ENCODE results near the gene STON2. TPM values are rescaled to one million over a fixed set of nuclear protein-coding genes. Genes with fewer than 3 reads are reported as not detected.

STON2 gene
- total and polyA plus RNA-seq, 2 of the 8 experiments (the other 6 are each of a cell fraction or from before 2014, with no cell fraction given), result 8.9 to 50.0 TPM

DNA sequence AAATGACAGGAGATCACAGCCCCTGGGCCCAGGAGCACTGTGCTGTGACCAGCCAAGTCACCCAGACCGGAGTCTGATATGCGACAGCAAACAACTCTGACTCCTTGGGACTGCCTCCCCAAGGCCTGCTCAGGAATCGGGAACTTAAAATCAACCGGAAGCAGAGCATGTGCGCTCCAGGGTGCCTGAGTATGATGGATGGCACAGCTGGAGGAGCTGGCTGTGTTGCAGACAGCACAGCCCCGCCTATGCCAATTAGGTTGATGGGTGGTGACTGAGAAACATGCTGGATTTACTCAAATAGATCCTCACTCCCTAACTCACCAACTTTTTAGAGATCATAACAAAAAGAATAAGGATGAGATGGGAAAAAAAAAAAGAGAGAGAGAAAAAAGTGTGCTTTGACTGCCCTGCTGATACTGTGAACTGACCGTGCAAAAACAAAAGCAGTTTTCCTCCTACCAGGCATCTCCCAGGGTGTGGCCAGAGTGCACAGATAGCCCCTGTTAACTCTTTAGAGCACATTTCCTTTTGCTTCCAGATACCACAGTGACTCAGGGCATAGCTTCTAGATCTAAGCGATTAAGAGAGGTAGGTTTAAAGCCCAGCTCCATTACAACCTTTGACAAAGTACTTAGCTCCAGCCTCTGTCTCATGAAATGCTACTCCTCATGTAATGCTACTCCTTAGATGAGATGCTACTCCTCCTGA is 27.4 kb upstream of the STON2 start:
- FAIRE-seq (no peak), DNase-seq (ENCODE audit: low read depth in 1 of 2, low spot score in 2 of 2) (no peak)
- no peak overlapping the region for H2BK12ac ChIP-seq (ENCODE audit: low read depth, low read length)
- peaks cover 0 to 59% of the 10 kb centered on the region in 2 experiments; a peak in 2 of 4 replicates for H3K79me2 ChIP-seq (ENCODE audit: control insufficient read depth in 1 of 2, insufficient read depth in 2 of 2, low read length in 2 of 2)
- no peak overlapping the region for H3K56ac ChIP-seq (replicated peaks; ENCODE audit: insufficient read length, low read depth, low read length)
- ChIA-PET POLR2A (ENCODE audit: partially characterized antibody) (interaction anchor here (0.7 kb wide), 1 partner anchor 210 kb away, joined by 3 read pairs; no protein-coding TSS in a partner anchor), CTCF (ENCODE audit: partially characterized antibody) (interaction anchor here (0.8 to 1.9 kb wide), 8 partner anchors 8 to 158 kb away, joined by 3 to 10 read pairs (median 4); no protein-coding TSS in a partner anchor)
- no peak overlapping the region for H2BK15ac ChIP-seq (ENCODE audit: low read length)
- H3K14ac ChIP-seq (ENCODE audit: insufficient read length), result no peak overlapping the region
- peaks cover 0 to 3% (median 2%) of the 10 kb centered on the region in 4 experiments; a peak in 1 of 8 replicates for H3K36me3 ChIP-seq (ENCODE audit: control insufficient read depth in 2 of 4, insufficient read depth in 4 of 4, low read length in 3 of 4)
- peaks cover 0 to 15% (median 3%) of the 10 kb centered on the region in 4 experiments; a peak in 3 of 7 replicates for H3K4me1 ChIP-seq (replicated peaks in 1 of 4; ENCODE audit: control insufficient read depth in 3 of 4, insufficient read depth in 4 of 4, low read length in 3 of 4)
- no peak overlapping the region for H3K9ac ChIP-seq (replicated peaks in 1 of 4; ENCODE audit: extremely low read depth in 1 of 4, low read depth in 3 of 4, low read length in 3 of 4)
- H3K27me3 ChIP-seq (replicated peaks in 1 of 4; ENCODE audit: control insufficient read depth in 3 of 4, extremely low read depth in 1 of 4, insufficient read depth in 3 of 4, low read length in 3 of 4), result no peaks in the 10 kb centered on the region
- H3K4ac ChIP-seq (replicated peaks; ENCODE audit: insufficient read length, low read depth, low read length), result no peak overlapping the region
- no peak overlapping the region for H3K4me3 ChIP-seq (ENCODE audit: extremely low read depth in 1 of 4, insufficient read depth in 2 of 4, low read depth in 3 of 4, low read length in 4 of 4)
- H3K27ac ChIP-seq (ENCODE audit: low read depth, low read length), result no peak overlapping the region
- peaks cover 4% of the 10 kb centered on the region; the same call in 1 of the 2 replicates for H3K79me1 ChIP-seq (ENCODE audit: low read depth, low read length)
- H4K91ac ChIP-seq (replicated peaks; ENCODE audit: insufficient read length, low read length), result no peak overlapping the region
- H2BK120ac ChIP-seq (replicated peaks; ENCODE audit: low read depth, low read length), result no peak overlapping the region
- 0 out of 2 replicates have a peak overlapping the region, but pooled peaks have one; percentile 24 for H3K18ac ChIP-seq (ENCODE audit: extremely low read depth, low read length)
- H2BK5ac ChIP-seq (ENCODE audit: low read depth, low read length), result no peak overlapping the region
- no peak overlapping the region for H4K5ac ChIP-seq (ENCODE audit: insufficient read length, low read depth, low read length)
- H4K8ac ChIP-seq (ENCODE audit: extremely low read depth, insufficient read depth, low read length), result no peak overlapping the region
- no peaks in the 10 kb centered on the region for H3K9me3 ChIP-seq (ENCODE audit: insufficient read depth in 2 of 2, low read depth in 1 of 2, low read length in 1 of 2)
- 76% methylated on average over 8 of the region's 8 CpGs; no CpG with 5 or more reads in 1 of the 2 experiments for WGBS, 2 experiments (ENCODE audit: extremely low coverage in 1 of 2, insufficient coverage in 1 of 2, insufficient read length in 1 of 2, insufficient replicate concordance in 2 of 2, low coverage in 1 of 2, low lambda C conversion rate in 2 of 2, missing lambda C conversion rate in 1 of 2)
- H4K20me1 ChIP-seq (replicated peaks in 1 of 2; ENCODE audit: control insufficient read depth in 1 of 2, insufficient read depth in 2 of 2, low read length in 2 of 2), result no peaks in the 10 kb centered on the region
- H2BK20ac ChIP-seq (ENCODE audit: low read length), result no peak overlapping the region
- no peak overlapping the region for H2AFZ ChIP-seq (ENCODE audit: low read length)
- H2AK5ac ChIP-seq (ENCODE audit: low read depth, low read length), result no peak overlapping the region
- no peak overlapping the region for H3K4me2 ChIP-seq (ENCODE audit: insufficient read depth in 1 of 2, low read depth in 2 of 2, low read length in 2 of 2)
- H3K23ac ChIP-seq (ENCODE audit: insufficient read length), result no peak overlapping the region
- no peaks in the 10 kb centered on the region for H3K23me2 ChIP-seq (ENCODE audit: low read depth, low read length)
- TF ChIP-seq CBX5 (IDR thresholded peaks at IDR 0.05; ENCODE audit: low read depth, low read length), result no peak
- TF ChIP-seq EGR1 (IDR thresholded peaks at IDR 0.05; ENCODE audit: borderline replicate concordance, low read depth, low read length), result no peak
- no peak for TF ChIP-seq CTCF (IDR thresholded peaks at IDR 0.05; ENCODE audit: control extremely low read depth in 1 of 3, insufficient read depth in 1 of 3, low read depth in 1 of 3, low read length in 3 of 3)
- TF ChIP-seq HDAC2 (IDR thresholded peaks at IDR 0.05; ENCODE audit: borderline replicate concordance in 1 of 2, low read depth in 2 of 2, low read length in 2 of 2), result no peak
- TF ChIP-seq EZH2 (IDR thresholded peaks at IDR 0.05; ENCODE audit: low read depth, low read length, severe bottlenecking), result no peak
- TF ChIP-seq BACH1 (IDR thresholded peaks at IDR 0.05; ENCODE audit: low read length), result no peak
- TF ChIP-seq SAP30 (IDR thresholded peaks at IDR 0.05; ENCODE audit: insufficient read depth, insufficient replicate concordance, low read length), result no peak
- TF ChIP-seq ATF3 (IDR thresholded peaks at IDR 0.05; ENCODE audit: insufficient read depth, low read depth, low read length), result no peak

All from H1 (cell line).